K562 (cell line): ENCODE measurements around the gene GPR4. TPM values are rescaled to one million over a fixed set of nuclear protein-coding genes. Genes with fewer than 3 reads are reported as not detected.

Source experiments
- ATAC-seq: fragments of 200-7000 bp; cut with Tn5 transposase; 3 replicates; pipeline ENCODE4 v1.9.1; 2020; ENCODE audit warnings: moderate library complexity
- BruUV-seq: library from RNA; stranded (reverse); fragments of 400-500 nt; replicated peaks from 2 replicates; lab custom pipeline; 2021; lab: Mats Ljungman, UMichigan
- CTCF ChIA-PET: fragments of 300-600 bp; formaldehyde crosslinking; extraction: SDS; loops from one replicate; lab custom pipeline; 2021; ENCODE audit warnings: low intra/inter-chr PET ratio; lab: Yijun Ruan, JAX
- POLR2A ChIA-PET: fragments of 300-600, 350-650 bp; sonication (Branson Sonifier 250); formaldehyde crosslinking; extraction: SDS; loops from one replicate; lab custom pipeline; 2021; ENCODE audit warnings: antibody characterized with exemption, inconsistent platforms; lab: Yijun Ruan, JAX
- DNase-seq, 4 experiments: peaks; one replicate each; pipeline versions ENCODE4 v3.0.0 to v3.0.0-alpha.2; 2011 to 2018; ENCODE audit warnings: low spot score in 3 of 4, mixed read lengths in 3 of 4; ENCODE audit errors: extremely low read depth in 1 of 4
- FAIRE-seq: peaks from 2 replicates; lab custom pipeline; 2011; peaks lifted over from hg19 to GRCh38; lab: Jason Lieb, UNC
- H2AFZ ChIP-seq: 2 replicates; pipeline ENCODE4 v1.6.0; 2011; ENCODE audit warnings: low read depth, low read length, control low read depth, inconsistent platforms
- H3K27ac ChIP-seq: fragments of 200-600 bp; 3 replicates; pipeline ENCODE4 v1.8.0; 2011; ENCODE audit warnings: low read depth, mild to moderate bottlenecking, control low read depth, inconsistent platforms, low read length, moderate library complexity, mixed read lengths; ENCODE audit errors: extremely low read depth
- H3K27me3 ChIP-seq, 2 experiments: fragments of 300-600 bp in 1 of 2; 2 replicates in 1 of 2; 3 replicates in 1 of 2; pipeline versions ENCODE4 v1.6.0 to v1.8.0; 2011; ENCODE audit warnings: inconsistent platforms in 2 of 2, low read length in 2 of 2, mild to moderate bottlenecking in 1 of 2, mixed read lengths in 1 of 2, moderate library complexity in 1 of 2; ENCODE audit not compliant: control insufficient read depth in 2 of 2, insufficient read depth in 2 of 2
- H3K36me3 ChIP-seq: fragments of 300-600 bp; 3 replicates; pipeline ENCODE4 v1.8.0; 2011; ENCODE audit warnings: mild to moderate bottlenecking, low read length, inconsistent platforms; ENCODE audit not compliant: control insufficient read depth, insufficient read depth
- H3K4me1 ChIP-seq, 2 experiments: fragments of 200-600 bp in 1 of 2; replicated peaks in 1 of 2; 2 replicates in 1 of 2; 3 replicates in 1 of 2; pipeline versions ENCODE4 v1.5.1 to v1.8.0; 2011; ENCODE audit warnings: inconsistent platforms in 2 of 2, low read length in 2 of 2, mild to moderate bottlenecking in 1 of 2, mixed read lengths in 1 of 2, moderate library complexity in 1 of 2; ENCODE audit not compliant: control insufficient read depth in 2 of 2, insufficient read depth in 2 of 2
- H3K4me2 ChIP-seq: 2 replicates; pipeline ENCODE4 v1.6.1; 2011; ENCODE audit warnings: low read length, control low read depth, inconsistent platforms, mixed read lengths; ENCODE audit not compliant: insufficient read depth
- H3K4me3 ChIP-seq: fragments of 200-600 bp; sonication (generic), shearing (Covaris generic); 2 replicates; pipeline ENCODE4 v1.5.1; 2016; ENCODE audit warnings: control low read depth, inconsistent platforms
- H3K79me2 ChIP-seq: fragments of 200-600 bp; 3 replicates; pipeline ENCODE4 v1.8.0; 2011; ENCODE audit warnings: low read length, inconsistent platforms; ENCODE audit not compliant: control insufficient read depth, insufficient read depth
- H3K9ac ChIP-seq, 2 experiments: 2 replicates each; pipeline versions ENCODE4 v1.6.0 to v1.6.1; 2011; ENCODE audit warnings: low read depth in 2 of 2, low read length in 2 of 2, control low read depth in 1 of 2, inconsistent platforms in 1 of 2, mild to moderate bottlenecking in 1 of 2, mixed read lengths in 1 of 2; ENCODE audit not compliant: insufficient read depth in 1 of 2
- H3K9me1 ChIP-seq: one replicate; pipeline ENCODE4 v1.6.0; 2011; ENCODE audit warnings: inconsistent platforms, mild to moderate bottlenecking, low read length, moderate library complexity; ENCODE audit not compliant: control insufficient read depth, insufficient read depth
- H3K9me3 ChIP-seq: replicated peaks from 2 replicates; pipeline ENCODE4 v1.5.1; 2011; ENCODE audit warnings: low read depth, low read length, inconsistent platforms; ENCODE audit not compliant: control insufficient read depth, insufficient read depth
- H4K20me1 ChIP-seq: replicated peaks from 2 replicates; pipeline ENCODE4 v1.6.1; 2011; ENCODE audit warnings: low read length, inconsistent platforms, mixed read lengths; ENCODE audit not compliant: control insufficient read depth, insufficient read depth
- FOXA1 ChIP-seq: fragments of 450-650 bp; IDR thresholded peaks from 2 replicates; pipeline ENCODE4 v1.6.1; 2016; ENCODE audit warnings: mild to moderate bottlenecking, borderline replicate concordance
- JUN ChIP-seq, 2 experiments: sonication (generic) in 1 of 2; formaldehyde crosslinking in 1 of 2; IDR thresholded peaks; 2 replicates each; pipeline versions ENCODE4 v1.6.1 to v1.8.0; 2012 to 2022; ENCODE audit warnings: borderline replicate concordance in 2 of 2, mild to moderate bottlenecking in 2 of 2, improper control_type of control experiment in 1 of 2, low read depth in 1 of 2, low read length in 1 of 2, missing genetic modification reagents in 1 of 2
- TEAD4 ChIP-seq, 2 experiments: sonication (generic) in 1 of 2; formaldehyde crosslinking in 1 of 2; IDR thresholded peaks; 2 replicates each; pipeline versions ENCODE4 v1.6.1 to v1.8.0; 2012 to 2022; ENCODE audit warnings: borderline replicate concordance in 1 of 2, inconsistent platforms in 1 of 2, low read length in 1 of 2, mild to moderate bottlenecking in 1 of 2, missing genetic modification reagents in 1 of 2
- WGBS: fragments of 100-300 bp; shearing (Covaris generic); methylation state at CpG from one replicate; pipeline ENCODE4 v1.1.6; 2016; ENCODE audit warnings: low coverage, mixed read lengths; ENCODE audit not compliant: insufficient coverage; ENCODE audit errors: missing lambda C conversion rate; 5-methylcytosine and 5-hydroxymethylcytosine counted together
- in situ Hi-C: fragments of 300-500 bp; cut with MboI; formaldehyde crosslinking; loops from 4 replicates; pipeline ENCODE4 v1.15.0; 2018; ENCODE audit warnings: inconsistent platforms, mixed read lengths
- intact Hi-C: fragments of 100-400 bp; cut with micrococcal nuclease; formaldehyde crosslinking; loops from 2 replicates; pipeline ENCODE4 v1.14.2; 2022
- polyA plus RNA-seq, 8 experiments: library from polyadenylated mRNA; depleted of rRNA in 4 of 8; stranded (reverse) in 5 of 8; unstranded in 3 of 8; fragments of >200 nt; fragmentation: Nextera tagmentation in 2 of 8; fragmentation: Illumina TruSeq in 1 of 8; extraction: Ambion mirVana in 2 of 8; extraction: Trizol in 1 of 8; gene quantifications; 2 replicates each; pipeline versions ENCODE4 v1.2.1 to v1.2.3, GENCODE V29; 2011 to 2014; ENCODE audit warnings: inconsistent platforms in 1 of 8, missing spikeins in 1 of 8
- total RNA-seq, 7 experiments: library from RNA; depleted of rRNA in 6 of 7; stranded (reverse); fragments of >200 nt in 6 of 7; fragmentation: Illumina TruSeq in 2 of 7; extraction: Trizol in 2 of 7; gene quantifications; 2 replicates each; pipeline versions ENCODE4 v1.2.1 to v1.2.3, GENCODE V29; 2011 to 2021; ENCODE audit warnings: low replicate concordance in 1 of 7

Gene GPR4
- total and polyA plus RNA-seq, 9 of the 15 experiments (the other 6 are each of a cell fraction or from before 2014, with no cell fraction given) = 0.03 to 0.09 (median 0.04) TPM; not detected in 5

- CTCF ChIA-PET = no interaction called here
- no peak overlapping the region for H3K4me3 ChIP-seq
- H3K4me2 ChIP-seq = no peak overlapping the region
- H3K27me3 ChIP-seq = no peaks in the 10 kb centered on the region
- H3K9me3 ChIP-seq = no peaks in the 10 kb centered on the region
- no TSS peak for BruUV-seq
- no peak for ATAC-seq
- H3K36me3 ChIP-seq = peaks cover 19% of the 10 kb centered on the region; the same call in 2 of the 3 replicates
- TF ChIP-seq JUN (IDR thresholded peaks at IDR 0.05; ENCODE audit: borderline replicate concordance, low read depth, low read length) (no peak), JUN (CRISPR knock-in tag; IDR thresholded peaks at IDR 0.05; ENCODE audit: borderline replicate concordance) (0 out of 2 replicates have a peak, but pooled peaks have one; percentile 17), FOXA1 (no peak)
- POLR2A ChIA-PET = interaction anchor here (0.7 to 1.4 kb wide), 3 partner anchors 10 to 861 kb away, joined by 3 to 5 read pairs (median 4); no protein-coding TSS in a partner anchor
- no peak overlapping the region for H3K27ac ChIP-seq
- no peaks in the 10 kb centered on the region for H4K20me1 ChIP-seq
- WGBS = 86% methylated on average over 5 of the region's 5 CpGs
- no peak overlapping the region for H2AFZ ChIP-seq
- H3K79me2 ChIP-seq = peaks cover 9% of the 10 kb centered on the region
- intact Hi-C loops (loop anchor here (5.0 kb wide), 1 partner anchor 130 kb away; no protein-coding TSS in a partner anchor), in situ Hi-C loops (loop anchor here (5.0 kb wide), 1 partner anchor 35 kb away; no protein-coding TSS in a partner anchor)
- H3K9me1 ChIP-seq = no peaks in the 10 kb centered on the region
- peak in 1 of 4 experiments; percentile 6 for DNase-seq
- H3K4me1 ChIP-seq = peaks cover 0 to 22% of the 10 kb centered on the region in 2 experiments; a peak in 2 of 5 replicates
- FAIRE-seq = no peak
- peak overlapping the region in 1 of 2 experiments; percentile 71; a peak in 2 of 4 replicates for H3K9ac ChIP-seq
Observed at GRCh38 chr19:45556835-45557234, 45.2 kb downstream of the GPR4 start.

GRCh38 chr19:45554481-45554880, 47.5 kb downstream of the GPR4 start:
- Histone ChIP-seq H3K4me2 (no peak overlapping the region), H3K36me3 (peaks cover 12% of the 10 kb centered on the region; the same call in 2 of the 3 replicates), H3K9me3 (no peaks in the 10 kb centered on the region), H2AFZ (no peak overlapping the region), H3K9ac (no peak overlapping the region), H3K9me1 (no peaks in the 10 kb centered on the region), H3K4me1 (peaks cover 0 to 22% of the 10 kb centered on the region in 2 experiments; a peak in 2 of 5 replicates), H3K27ac (no peak overlapping the region), H3K27me3 (no peaks in the 10 kb centered on the region), H3K79me2 (peaks cover 6% of the 10 kb centered on the region; the same call in 2 of the 3 replicates), H4K20me1 (no peaks in the 10 kb centered on the region), H3K4me3 (no peak overlapping the region)
- FAIRE-seq = no peak
- POLR2A ChIA-PET = interaction anchor here (0.6 to 1.0 kb wide), 3 partner anchors 9 to 29 kb away, joined by 3 read pairs; no protein-coding TSS in a partner anchor
- in situ Hi-C loops = no loop called here
- intact Hi-C loops = no loop called here
- no peak for ATAC-seq
- DNase-seq = no peak
- no TSS peak for BruUV-seq
- 90% methylated on average over 1 of the region's 1 CpG for WGBS
- no peak for TF ChIP-seq TEAD4 (IDR thresholded peaks at IDR 0.05; ENCODE audit: low read length)
- no peak for TF ChIP-seq TEAD4 (CRISPR knock-in tag; IDR thresholded peaks at IDR 0.05; ENCODE audit: borderline replicate concordance)
- TF ChIP-seq, all 486 proteins: peak for 0
- CTCF ChIA-PET = no interaction called here
